LNCaP clone FGC (cell line): ENCODE data around the gene NFE2L1.

Experiments
- DNase-seq: peaks from one replicate; pipeline ENCODE4 v3.0.0-alpha.2; 2011; ENCODE audit warnings: low read depth
- H3K4me3 ChIP-seq: 2 replicates; pipeline ENCODE4 v1.5.1; 2011; ENCODE audit warnings: mild to moderate bottlenecking, low read depth, low read length, control low read depth
- TF ChIP-seq, protein P1 (sequence below): IDR thresholded peaks from 2 replicates; pipeline ENCODE4 v1.5.1; 2012; ENCODE audit warnings: mild to moderate bottlenecking; ENCODE audit not compliant: control insufficient read depth, insufficient read depth; ENCODE audit errors: extremely low read depth

NFE2L1 gene

DNA sequence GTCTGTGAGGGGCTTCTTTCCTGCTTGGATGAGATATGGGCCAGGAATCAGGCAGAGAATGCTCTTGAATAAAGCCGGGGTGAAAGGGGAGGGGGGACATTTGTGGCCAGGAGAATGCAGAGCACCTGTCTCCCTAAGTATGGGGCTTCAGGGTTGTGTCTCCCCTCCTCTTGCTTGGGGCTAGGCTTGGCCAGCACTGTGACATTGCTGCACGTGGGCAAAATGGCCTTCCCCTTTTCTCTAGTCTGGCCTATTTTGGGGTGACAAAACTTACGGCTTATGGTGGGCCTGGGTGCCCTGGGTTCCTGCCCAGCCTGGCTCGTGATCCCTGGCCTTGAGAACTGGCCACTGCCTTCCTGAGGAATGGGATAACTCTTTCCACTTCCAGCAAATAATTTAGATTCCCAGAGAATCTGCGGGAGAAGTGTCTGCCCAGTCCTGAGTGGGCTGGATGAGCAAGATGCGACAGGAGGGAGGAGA, 5.6 kb downstream of the NFE2L1 start:
- no peak for DNase-seq
- TF ChIP-seq, protein P1, sequence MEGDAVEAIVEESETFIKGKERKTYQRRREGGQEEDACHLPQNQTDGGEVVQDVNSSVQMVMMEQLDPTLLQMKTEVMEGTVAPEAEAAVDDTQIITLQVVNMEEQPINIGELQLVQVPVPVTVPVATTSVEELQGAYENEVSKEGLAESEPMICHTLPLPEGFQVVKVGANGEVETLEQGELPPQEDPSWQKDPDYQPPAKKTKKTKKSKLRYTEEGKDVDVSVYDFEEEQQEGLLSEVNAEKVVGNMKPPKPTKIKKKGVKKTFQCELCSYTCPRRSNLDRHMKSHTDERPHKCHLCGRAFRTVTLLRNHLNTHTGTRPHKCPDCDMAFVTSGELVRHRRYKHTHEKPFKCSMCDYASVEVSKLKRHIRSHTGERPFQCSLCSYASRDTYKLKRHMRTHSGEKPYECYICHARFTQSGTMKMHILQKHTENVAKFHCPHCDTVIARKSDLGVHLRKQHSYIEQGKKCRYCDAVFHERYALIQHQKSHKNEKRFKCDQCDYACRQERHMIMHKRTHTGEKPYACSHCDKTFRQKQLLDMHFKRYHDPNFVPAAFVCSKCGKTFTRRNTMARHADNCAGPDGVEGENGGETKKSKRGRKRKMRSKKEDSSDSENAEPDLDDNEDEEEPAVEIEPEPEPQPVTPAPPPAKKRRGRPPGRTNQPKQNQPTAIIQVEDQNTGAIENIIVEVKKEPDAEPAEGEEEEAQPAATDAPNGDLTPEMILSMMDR: no peak
- H3K4me3 ChIP-seq: no peak overlapping the region

DNA sequence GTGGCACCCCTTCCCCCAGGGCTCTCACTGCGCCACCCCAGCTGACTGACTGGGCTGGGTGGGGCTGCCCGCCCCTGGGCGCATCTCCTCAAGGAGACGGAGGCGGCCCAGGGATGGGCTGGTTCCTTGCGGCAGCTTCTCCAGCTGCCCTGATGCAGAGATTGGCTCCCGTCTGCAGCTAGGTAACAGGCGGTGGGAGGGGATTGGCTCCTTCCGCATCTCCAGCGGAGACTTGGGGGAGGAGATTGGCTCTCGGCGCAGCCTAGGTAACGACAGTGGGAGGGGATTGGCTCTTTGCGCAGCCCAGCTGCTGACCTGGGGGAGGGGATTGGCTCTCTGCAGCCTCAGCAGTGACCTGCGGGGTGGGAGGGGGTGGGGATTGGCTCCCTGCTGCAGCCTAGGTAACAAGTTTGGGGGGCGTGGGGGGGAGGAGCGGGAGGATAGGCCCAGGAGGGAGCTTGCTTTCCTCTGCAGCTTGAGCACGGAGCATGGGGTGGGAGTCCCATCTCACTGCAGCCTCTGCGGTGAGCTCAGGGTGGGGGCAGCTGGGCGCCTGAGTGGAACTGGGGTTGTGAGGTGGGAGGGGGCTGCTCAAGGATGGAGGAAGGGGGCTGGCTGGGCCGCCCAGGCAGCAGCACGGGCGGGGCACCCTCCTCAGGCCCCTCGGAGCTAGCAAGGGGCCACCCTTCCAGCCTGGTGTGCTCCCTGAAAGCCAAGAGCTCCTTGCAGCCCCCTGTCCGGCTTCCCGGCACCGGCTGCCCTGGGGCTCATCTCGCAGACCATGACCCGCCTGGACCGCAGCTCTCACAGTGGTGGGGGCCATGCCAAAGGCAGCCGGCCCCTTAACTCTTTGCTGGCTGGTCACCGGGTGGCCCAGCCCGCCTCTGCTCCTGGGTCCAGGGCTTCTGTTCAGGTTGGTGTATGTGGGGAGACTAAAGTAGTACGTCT, 6.4 kb downstream of the NFE2L1 start:
- DNase-seq: peak; percentile 91

GRCh38 chr17:48055531-48056245, 7.5 kb downstream of the NFE2L1 start:
- TF ChIP-seq, protein P1: no peak
- no peak for DNase-seq
- H3K4me3 ChIP-seq: no peak overlapping the region

More for the DNA sequence above, 6.4 kb downstream of the NFE2L1 start:
- peak overlapping the region; percentile 16; the same call in 1 of the 2 replicates for H3K4me3 ChIP-seq
- TF ChIP-seq, protein P1: no peak

- H3K4me3 ChIP-seq: no peak overlapping the region
- TF ChIP-seq, protein P1: no peak
- DNase-seq: no peak
Measured at GRCh38 chr17:48056246-48056745, 8.1 kb downstream of the NFE2L1 start.

- no peak for DNase-seq
- TF ChIP-seq, protein P1: no peak
- H3K4me3 ChIP-seq: no peak overlapping the region
Measured at GRCh38 chr17:48056879-48057278, 8.7 kb downstream of the NFE2L1 start.

DNA sequence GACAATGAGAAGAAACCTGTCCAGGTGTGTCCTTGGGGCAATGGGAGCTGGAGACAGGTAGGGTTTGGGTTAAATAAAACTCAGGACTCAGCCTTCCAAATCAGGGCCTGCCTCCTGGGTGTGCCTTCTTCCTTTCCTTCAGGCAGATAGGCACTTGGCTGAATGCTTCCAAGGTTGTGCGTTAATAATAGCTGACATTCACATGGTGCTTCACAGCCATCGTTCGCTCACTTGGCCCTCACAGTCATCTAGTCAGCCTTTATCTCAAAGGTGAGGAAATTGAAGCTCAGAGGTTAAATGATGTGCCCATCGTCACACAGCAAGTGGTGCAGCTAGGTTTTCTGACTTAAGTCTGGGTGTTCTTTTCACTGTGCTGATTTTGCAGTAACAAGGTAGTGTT, 9.5 kb downstream of the NFE2L1 start:
- H3K4me3 ChIP-seq: no peak overlapping the region
- TF ChIP-seq, protein P1: no peak
- no peak for DNase-seq
